ENCODE results near the gene TSC1.

GRCh38 chr9:132887181-132888120, 57.0 kb downstream of the TSC1 start:
- no peak for TF ChIP-seq EP300 (IDR thresholded peaks at IDR 0.05)
- TF ChIP-seq, protein P1, sequence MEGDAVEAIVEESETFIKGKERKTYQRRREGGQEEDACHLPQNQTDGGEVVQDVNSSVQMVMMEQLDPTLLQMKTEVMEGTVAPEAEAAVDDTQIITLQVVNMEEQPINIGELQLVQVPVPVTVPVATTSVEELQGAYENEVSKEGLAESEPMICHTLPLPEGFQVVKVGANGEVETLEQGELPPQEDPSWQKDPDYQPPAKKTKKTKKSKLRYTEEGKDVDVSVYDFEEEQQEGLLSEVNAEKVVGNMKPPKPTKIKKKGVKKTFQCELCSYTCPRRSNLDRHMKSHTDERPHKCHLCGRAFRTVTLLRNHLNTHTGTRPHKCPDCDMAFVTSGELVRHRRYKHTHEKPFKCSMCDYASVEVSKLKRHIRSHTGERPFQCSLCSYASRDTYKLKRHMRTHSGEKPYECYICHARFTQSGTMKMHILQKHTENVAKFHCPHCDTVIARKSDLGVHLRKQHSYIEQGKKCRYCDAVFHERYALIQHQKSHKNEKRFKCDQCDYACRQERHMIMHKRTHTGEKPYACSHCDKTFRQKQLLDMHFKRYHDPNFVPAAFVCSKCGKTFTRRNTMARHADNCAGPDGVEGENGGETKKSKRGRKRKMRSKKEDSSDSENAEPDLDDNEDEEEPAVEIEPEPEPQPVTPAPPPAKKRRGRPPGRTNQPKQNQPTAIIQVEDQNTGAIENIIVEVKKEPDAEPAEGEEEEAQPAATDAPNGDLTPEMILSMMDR (IDR thresholded peaks at IDR 0.05) = no peak
- no peak for TF ChIP-seq POLR2A (IDR thresholded peaks at IDR 0.05)
- no peak for TF ChIP-seq POLR2AphosphoS5 (IDR thresholded peaks at IDR 0.05)
